Subcutaneous abdominal adipose tissue (tissue), 5 donors: Measurements from ENCODE around the gene PIK3R2.

ENCODE experiments used
- H3K27ac ChIP-seq: one replicate; pipeline ENCODE4 v1.7.0; 2013; ENCODE audit warnings: low read depth, mild to moderate bottlenecking, inconsistent platforms, low read length, moderate library complexity
- H3K27me3 ChIP-seq, 5 donors: one replicate each; pipeline ENCODE4 v1.7.0; 2013; ENCODE audit warnings: low read length in 5 of 5, inconsistent platforms in 1 of 5; ENCODE audit not compliant: control insufficient read depth in 5 of 5, insufficient read depth in 4 of 5
- H3K36me3 ChIP-seq, 5 donors: one replicate each; pipeline ENCODE4 v1.7.0; 2013; ENCODE audit warnings: low read length in 5 of 5; ENCODE audit not compliant: control insufficient read depth in 5 of 5, insufficient read depth in 5 of 5
- H3K4me1 ChIP-seq, 5 donors: one replicate each; pipeline ENCODE4 v1.7.0; 2013; ENCODE audit warnings: low read length in 5 of 5, mild to moderate bottlenecking in 3 of 5, moderate library complexity in 1 of 5; ENCODE audit not compliant: control insufficient read depth in 5 of 5, insufficient read depth in 5 of 5
- H3K4me3 ChIP-seq, 5 donors: one replicate each; pipeline ENCODE4 v1.7.0; 2013; ENCODE audit warnings: low read length in 5 of 5, low read depth in 1 of 5
- H3K9ac ChIP-seq, 5 donors: one replicate each; pipeline ENCODE4 v1.7.0; 2013; ENCODE audit warnings: low read length in 5 of 5, mild to moderate bottlenecking in 4 of 5, moderate library complexity in 3 of 5
- H3K9me3 ChIP-seq, 5 donors: one replicate each; pipeline ENCODE4 v1.7.0; 2013; ENCODE audit warnings: low read length in 5 of 5; ENCODE audit not compliant: control insufficient read depth in 5 of 5
- donor health status: healthy.
- donor health status: healthy.
- donor health status: healthy.
- donor health status: healthy.
- donor health status: healthy.

Gene PIK3R2

GRCh38 chr19:18179957-18180356, 27.0 kb downstream of the PIK3R2 start:
- H3K4me1 ChIP-seq = peaks cover 0 to 9% (median 2%) of the 10 kb centered on the region in 5 donors
- H3K9me3 ChIP-seq = no peaks in the 10 kb centered on the region
- no peak overlapping the region for H3K27ac ChIP-seq
- no peak overlapping the region for H3K4me3 ChIP-seq
- H3K27me3 ChIP-seq = no peaks in the 10 kb centered on the region
- no peak overlapping the region for H3K9ac ChIP-seq
- H3K36me3 ChIP-seq = peaks cover 0 to 7% (median 0%) of the 10 kb centered on the region in 5 donors

GRCh38 chr19:18183529-18183928, 30.6 kb downstream of the PIK3R2 start:
- H3K27me3 ChIP-seq = no peaks in the 10 kb centered on the region
- H3K9ac ChIP-seq = no peak overlapping the region
- H3K27ac ChIP-seq = no peak overlapping the region
- H3K36me3 ChIP-seq = no peaks in the 10 kb centered on the region
- no peaks in the 10 kb centered on the region for H3K9me3 ChIP-seq
- H3K4me1 ChIP-seq = peaks cover 0 to 3% (median 0%) of the 10 kb centered on the region in 5 donors
- no peak overlapping the region for H3K4me3 ChIP-seq

GRCh38 chr19:18185538-18185937, 32.6 kb downstream of the PIK3R2 start:
- Histone ChIP-seq H3K4me1 (peaks cover 0 to 3% (median 0%) of the 10 kb centered on the region in 5 donors), H3K27ac (no peak overlapping the region), H3K36me3 (no peaks in the 10 kb centered on the region), H3K27me3 (no peaks in the 10 kb centered on the region), H3K9me3 (no peaks in the 10 kb centered on the region), H3K9ac (no peak overlapping the region), H3K4me3 (no peak overlapping the region)

GRCh38 chr19:18190278-18190677, 37.3 kb downstream of the PIK3R2 start:
- H3K4me3 ChIP-seq = no peak overlapping the region
- H3K27ac ChIP-seq = no peak overlapping the region
- no peaks in the 10 kb centered on the region for H3K27me3 ChIP-seq
- H3K9ac ChIP-seq = no peak overlapping the region
- H3K36me3 ChIP-seq = no peaks in the 10 kb centered on the region
- no peaks in the 10 kb centered on the region for H3K9me3 ChIP-seq
- peaks cover 9 to 29% (median 26%) of the 10 kb centered on the region in 5 donors for H3K4me1 ChIP-seq

GRCh38 chr19:18191640-18192062, 38.7 kb downstream of the PIK3R2 start:
- H3K9ac ChIP-seq = peak overlapping the region; percentile 38 to 86 (median 70)
- H3K36me3 ChIP-seq = peaks cover 0 to 10% (median 8%) of the 10 kb centered on the region in 5 donors
- H3K9me3 ChIP-seq = no peaks in the 10 kb centered on the region
- H3K27me3 ChIP-seq = no peaks in the 10 kb centered on the region
- H3K4me3 ChIP-seq = peak overlapping the region in 4 of 5 donors; percentile 63 to 78 (median 69)
- peak overlapping the region; percentile 96 for H3K27ac ChIP-seq
- peaks cover 9 to 29% (median 26%) of the 10 kb centered on the region in 5 donors for H3K4me1 ChIP-seq

GRCh38 chr19:18192673-18193387, 39.9 kb downstream of the PIK3R2 start, which contains the start of gene MPV17L2:
MPV17L2 (plus strand) TSS chr19:18193218; CDS start chr19:18193282, 64 bp downstream.
- no peaks in the 10 kb centered on the region for H3K9me3 ChIP-seq
- peak within 1 kb of the TSS; percentile 96 for H3K27ac ChIP-seq
- peak within 1 kb of the TSS; percentile 68 to 89 (median 73) for H3K9ac ChIP-seq
- H3K36me3 ChIP-seq = peaks cover 0 to 15% (median 12%) of the 10 kb centered on the region in 5 donors
- H3K4me1 ChIP-seq = peaks cover 9 to 29% (median 26%) of the 10 kb centered on the region in 5 donors
- H3K4me3 ChIP-seq = peak within 1 kb of the TSS; percentile 74 to 86 (median 81)
- no peaks in the 10 kb centered on the region for H3K27me3 ChIP-seq

- Histone ChIP-seq H3K4me3 (peak overlapping the region; percentile 74 to 86 (median 81)), H3K9me3 (no peaks in the 10 kb centered on the region), H3K9ac (peak overlapping the region in 4 of 5 donors; percentile 65 to 89 (median 71)), H3K4me1 (peaks cover 9 to 29% (median 26%) of the 10 kb centered on the region in 5 donors), H3K36me3 (peaks cover 0 to 23% (median 19%) of the 10 kb centered on the region in 5 donors), H3K27me3 (no peaks in the 10 kb centered on the region), H3K27ac (peak overlapping the region; percentile 69)
Observed at GRCh38 chr19:18193388-18194180, 40.6 kb downstream of the PIK3R2 start.

- Histone ChIP-seq H3K9ac (peak overlapping the region in 2 of 5 donors; percentile 68 to 89), H3K4me3 (peak overlapping the region; percentile 74 to 86 (median 81)), H3K27ac (no peak overlapping the region)
Observed at GRCh38 chr19:18194181-18194530, 41.2 kb downstream of the PIK3R2 start.

GRCh38 chr19:18194554-18195238, 41.7 kb downstream of the PIK3R2 start:
- H3K9me3 ChIP-seq = no peaks in the 10 kb centered on the region
- no peak overlapping the region for H3K27ac ChIP-seq
- peak overlapping the region in 1 of 5 donors; percentile 21 for H3K9ac ChIP-seq
- H3K4me1 ChIP-seq = peaks cover 9 to 29% (median 26%) of the 10 kb centered on the region in 5 donors
- H3K27me3 ChIP-seq = no peaks in the 10 kb centered on the region
- peak overlapping the region in 2 of 5 donors; percentile 81 to 86 for H3K4me3 ChIP-seq
- peaks cover 0 to 28% (median 21%) of the 10 kb centered on the region in 5 donors for H3K36me3 ChIP-seq

More at GRCh38 chr19:18194181-18194530, 41.2 kb downstream of the PIK3R2 start:
- peaks cover 0 to 27% (median 21%) of the 10 kb centered on the region in 5 donors for H3K36me3 ChIP-seq
- H3K4me1 ChIP-seq = peaks cover 9 to 29% (median 26%) of the 10 kb centered on the region in 5 donors
- H3K9me3 ChIP-seq = no peaks in the 10 kb centered on the region
- no peaks in the 10 kb centered on the region for H3K27me3 ChIP-seq
